Measurements from ENCODE around the gene LCP1.

The LCP1 gene

GRCh38 chr13:46183018-46183946, 1.3 kb upstream of the LCP1 start:
- in situ Hi-C loops (cut with MboI; ENCODE audit: low sequenced_read_pairs), result no loop called here

- in situ Hi-C loops (cut with MboI; ENCODE audit: low sequenced_read_pairs), result no loop called here
Observed at GRCh38 chr13:46182491-46182877, 507 bp upstream of the LCP1 start.

GRCh38 chr13:46181377-46181839, 569 bp downstream of the LCP1 start:
- in situ Hi-C loops (cut with MboI; ENCODE audit: low sequenced_read_pairs), result no loop called here

GRCh38 chr13:46179969-46180763, 1.8 kb downstream of the LCP1 start:
- in situ Hi-C loops (cut with MboI; ENCODE audit: low sequenced_read_pairs), result no loop called here

- in situ Hi-C loops (cut with MboI; ENCODE audit: low sequenced_read_pairs), result no loop called here
Observed at GRCh38 chr13:46179491-46179908, 2.5 kb downstream of the LCP1 start.

- in situ Hi-C loops (cut with MboI; ENCODE audit: low sequenced_read_pairs), result no loop called here
Observed at GRCh38 chr13:46178821-46179220, 3.2 kb downstream of the LCP1 start.

GRCh38 chr13:46178143-46178542, 3.8 kb downstream of the LCP1 start:
- in situ Hi-C loops (cut with MboI; ENCODE audit: low sequenced_read_pairs), result no loop called here

GRCh38 chr13:46176756-46177155, 5.2 kb downstream of the LCP1 start:
- in situ Hi-C loops (cut with MboI; ENCODE audit: low sequenced_read_pairs), result no loop called here

GRCh38 chr13:46173656-46174055, 8.3 kb downstream of the LCP1 start:
- in situ Hi-C loops (cut with MboI; ENCODE audit: low sequenced_read_pairs), result no loop called here

GRCh38 chr13:46172531-46172991, 9.4 kb downstream of the LCP1 start:
- in situ Hi-C loops (cut with MboI; ENCODE audit: low sequenced_read_pairs), result no loop called here

GRCh38 chr13:46171739-46172138, 10.2 kb downstream of the LCP1 start:
- in situ Hi-C loops (cut with MboI; ENCODE audit: low sequenced_read_pairs), result no loop called here

- in situ Hi-C loops (cut with MboI; ENCODE audit: low sequenced_read_pairs), result no loop called here
Observed at GRCh38 chr13:46171217-46171616, 10.8 kb downstream of the LCP1 start.

- in situ Hi-C loops (cut with MboI; ENCODE audit: low sequenced_read_pairs), result no loop called here
Observed at GRCh38 chr13:46170687-46171086, 11.3 kb downstream of the LCP1 start.

GRCh38 chr13:46170268-46170667, 11.7 kb downstream of the LCP1 start:
- in situ Hi-C loops (cut with MboI; ENCODE audit: low sequenced_read_pairs), result no loop called here

- in situ Hi-C loops (cut with MboI; ENCODE audit: low sequenced_read_pairs), result no loop called here
Observed at GRCh38 chr13:46169758-46170157, 12.2 kb downstream of the LCP1 start.

- in situ Hi-C loops (cut with MboI; ENCODE audit: low sequenced_read_pairs), result no loop called here
Observed at GRCh38 chr13:46168783-46169182, 13.2 kb downstream of the LCP1 start.

- in situ Hi-C loops (cut with MboI; ENCODE audit: low sequenced_read_pairs), result no loop called here
Observed at GRCh38 chr13:46168341-46168740, 13.6 kb downstream of the LCP1 start.

GRCh38 chr13:46166947-46167610, 14.9 kb downstream of the LCP1 start:
- in situ Hi-C loops (cut with MboI; ENCODE audit: low sequenced_read_pairs), result no loop called here

GRCh38 chr13:46166224-46166584, 15.8 kb downstream of the LCP1 start:
- in situ Hi-C loops (cut with MboI; ENCODE audit: low sequenced_read_pairs), result no loop called here

- in situ Hi-C loops (cut with MboI; ENCODE audit: low sequenced_read_pairs), result no loop called here
Observed at GRCh38 chr13:46165485-46166223, 16.3 kb downstream of the LCP1 start.

- in situ Hi-C loops (cut with MboI; ENCODE audit: low sequenced_read_pairs), result no loop called here
Observed at GRCh38 chr13:46164661-46165060, 17.3 kb downstream of the LCP1 start.
